Measurements from ENCODE around the gene CAPN8.

CAPN8 gene

GRCh38 chr1:223669003-223669795 lies 3.7 kb upstream of the CAPN8 start:
- no peak for TF ChIP-seq CTCF (IDR thresholded peaks at IDR 0.05; ENCODE audit: low read length, missing control alignments)
- no peak overlapping the region for H3K4me3 ChIP-seq (replicated peaks; ENCODE audit: low read depth, low read length)
- DNase-seq (ENCODE audit: low read depth), result no peak

GRCh38 chr1:223667484-223668182 lies 2.1 kb upstream of the CAPN8 start:
- peak; percentile 4 for DNase-seq (ENCODE audit: low read depth)
- no peak for TF ChIP-seq CTCF (IDR thresholded peaks at IDR 0.05; ENCODE audit: low read length, missing control alignments)

GRCh38 chr1:223664106-223664505 lies 1.4 kb downstream of the CAPN8 start:
- no peak overlapping the region for H3K4me3 ChIP-seq (replicated peaks; ENCODE audit: low read depth, low read length)
- DNase-seq (ENCODE audit: low read depth), result no peak
- TF ChIP-seq CTCF (IDR thresholded peaks at IDR 0.05; ENCODE audit: low read length, missing control alignments), result no peak

More at GRCh38 chr1:223667484-223668182, 2.1 kb upstream of the CAPN8 start:
- no peak overlapping the region for H3K4me3 ChIP-seq (replicated peaks; ENCODE audit: low read depth, low read length)

GRCh38 chr1:223662943-223663342 lies 2.6 kb downstream of the CAPN8 start:
- H3K4me3 ChIP-seq (replicated peaks; ENCODE audit: low read depth, low read length), result no peak overlapping the region
- DNase-seq (ENCODE audit: low read depth), result no peak
- no peak for TF ChIP-seq CTCF (IDR thresholded peaks at IDR 0.05; ENCODE audit: low read length, missing control alignments)

GRCh38 chr1:223659711-223660110 lies 5.8 kb downstream of the CAPN8 start:
- no peak for DNase-seq (ENCODE audit: low read depth)
- TF ChIP-seq CTCF (IDR thresholded peaks at IDR 0.05; ENCODE audit: low read length, missing control alignments), result no peak
- H3K4me3 ChIP-seq (replicated peaks; ENCODE audit: low read depth, low read length), result no peak overlapping the region

GRCh38 chr1:223657978-223658377 lies 7.5 kb downstream of the CAPN8 start:
- TF ChIP-seq CTCF (IDR thresholded peaks at IDR 0.05; ENCODE audit: low read length, missing control alignments), result no peak
- DNase-seq (ENCODE audit: low read depth), result no peak
- H3K4me3 ChIP-seq (replicated peaks; ENCODE audit: low read depth, low read length), result no peak overlapping the region
